Heart left ventricle (tissue), 13 donors: ENCODE measurements around the gene TBC1D10B.

ENCODE experiments used
- CTCF ChIP-seq, 12 donors: fragments of 200-600 bp; sonication (generic) in 4 of 12; IDR thresholded peaks; one replicate each; pipeline versions ENCODE4 v1.5.0 to v1.8.0; 2018 to 2022; ENCODE audit warnings: antibody characterized with exemption in 12 of 12, mild to moderate bottlenecking in 5 of 12
- POLR2A ChIP-seq, 2 donors: fragments of 450-650 bp; IDR thresholded peaks; one replicate each; pipeline ENCODE4 v1.6.1; 2017; ENCODE audit warnings: antibody characterized with exemption in 2 of 2, mild to moderate bottlenecking in 2 of 2, moderate library complexity in 2 of 2
- donor health status: ischemic (EF 13 %, LVEDD 7.1; RV severe dilation, severe dysfunction).
- donor health status: DM: no; HTN: yes; CAD: no.
- donor health status: DM: no; HTN: no; CAD: no.
- donor health status: ischemic (EF 25% LVEDD 6.9; RV normal size, moderate dysfunction).
- donor health status: ischemic (EF 25% LVEDD 5.7; RV mildly dilated, moderate dysfunction).
- donor health status: ischemic (EF 35%, LVEDD 5.7; RV mildly dilated, moderate dysfunction).
- donor health status: nonischemic (EF 11% LVEDD 7.7; RV severe dilation, severe dysfunction).
- donor health status: DM: yes; HTN: yes; CAD: no.
- donor health status: PGD.
- donor health status: ischemic (EF 29% LVEDD 5.4; RV normal size, mild dysfunction).
- donor health status: nonischemic (EF 23%, LVEDD 6.1; RV moderate dilation, normal function).

- no peak for TF ChIP-seq CTCF (IDR thresholded peaks at IDR 0.05)
- TF ChIP-seq POLR2A (IDR thresholded peaks at IDR 0.05), result no peak
Measured at GRCh38 chr16:30351586-30352419, 18.5 kb downstream of the TBC1D10B start.
